H9 (cell line): ENCODE measurements around the gene PAK2. TPM values are rescaled to one million over a fixed set of nuclear protein-coding genes. Genes with fewer than 3 reads are reported as not detected.

Experiments used
- DNase-seq: peaks from one replicate; pipeline ENCODE4 v3.0.0-alpha.2; 2017
- H2AFZ ChIP-seq: one replicate; pipeline ENCODE4 v1.6.1; 2013; ENCODE audit warnings: mild to moderate bottlenecking, low read length, control low read depth, moderate library complexity
- H2AK5ac ChIP-seq: 2 replicates; pipeline ENCODE4 v1.6.1; 2013; ENCODE audit warnings: low read length, control low read depth, mixed read lengths; ENCODE audit not compliant: insufficient read length
- H2BK120ac ChIP-seq: one replicate; pipeline ENCODE4 v1.6.1; 2013; ENCODE audit warnings: low read depth, mild to moderate bottlenecking, low read length, control low read depth, inconsistent platforms; ENCODE audit not compliant: poor library complexity, severe bottlenecking
- H2BK12ac ChIP-seq: 2 replicates; pipeline ENCODE4 v1.6.1; 2013; ENCODE audit warnings: low read length, control low read depth, mixed read lengths, low read depth; ENCODE audit not compliant: insufficient read length
- H2BK15ac ChIP-seq: 2 replicates; pipeline ENCODE4 v1.6.1; 2013; ENCODE audit warnings: low read depth, low read length, control low read depth
- H2BK20ac ChIP-seq: one replicate; pipeline ENCODE4 v1.6.1; 2013; ENCODE audit warnings: low read depth, mild to moderate bottlenecking, low read length, control low read depth, inconsistent platforms; ENCODE audit not compliant: poor library complexity, severe bottlenecking
- H2BK5ac ChIP-seq: 2 replicates; pipeline ENCODE4 v1.6.1; 2013; ENCODE audit warnings: low read length, control low read depth, mixed read lengths; ENCODE audit not compliant: insufficient read length
- H3K14ac ChIP-seq: 2 replicates; pipeline ENCODE4 v1.6.1; 2013; ENCODE audit warnings: low read length, control low read depth; ENCODE audit not compliant: insufficient read depth
- H3K18ac ChIP-seq: 2 replicates; pipeline ENCODE4 v1.6.1; 2013; ENCODE audit warnings: low read depth, mild to moderate bottlenecking, mixed read lengths, low read length, control low read depth; ENCODE audit not compliant: insufficient read length
- H3K23ac ChIP-seq: 2 replicates; pipeline ENCODE4 v1.6.1; 2013; ENCODE audit warnings: low read length, control low read depth, mixed read lengths, low read depth; ENCODE audit not compliant: insufficient read length
- H3K23me2 ChIP-seq: 2 replicates; pipeline ENCODE4 v1.6.1; 2013; ENCODE audit warnings: low read depth, mild to moderate bottlenecking, mixed read lengths, low read length, control low read depth; ENCODE audit not compliant: insufficient read length, poor library complexity, severe bottlenecking
- H3K27ac ChIP-seq: 2 replicates; pipeline ENCODE4 v1.5.1; 2013; ENCODE audit warnings: low read length, control low read depth, mixed read lengths, low read depth; ENCODE audit not compliant: insufficient read length
- H3K27me3 ChIP-seq: 2 replicates; pipeline ENCODE4 v1.6.1; 2013; ENCODE audit warnings: low read length, control low read depth, inconsistent platforms; ENCODE audit not compliant: insufficient read depth
- H3K4ac ChIP-seq: 2 replicates; pipeline ENCODE4 v1.6.1; 2013; ENCODE audit warnings: low read depth, mild to moderate bottlenecking, control low read depth, inconsistent platforms, low read length, moderate library complexity
- H3K4me1 ChIP-seq: 2 replicates; pipeline ENCODE4 v1.6.1; 2013; ENCODE audit warnings: low read length, control low read depth, inconsistent platforms; ENCODE audit not compliant: insufficient read depth
- H3K4me2 ChIP-seq: 2 replicates; pipeline ENCODE4 v1.6.1; 2013; ENCODE audit warnings: low read length, control low read depth, mixed read lengths; ENCODE audit not compliant: insufficient read length, insufficient read depth
- H3K56ac ChIP-seq: 2 replicates; pipeline ENCODE4 v1.6.1; 2013; ENCODE audit warnings: low read depth, mild to moderate bottlenecking, mixed read lengths, low read length, control low read depth; ENCODE audit not compliant: insufficient read length
- H3K79me1 ChIP-seq: 2 replicates; pipeline ENCODE4 v1.6.1; 2013; ENCODE audit warnings: low read depth, mild to moderate bottlenecking, moderate library complexity, low read length, control low read depth, inconsistent platforms; ENCODE audit not compliant: insufficient read depth, poor library complexity, severe bottlenecking
- H3K79me2 ChIP-seq: 2 replicates; pipeline ENCODE4 v1.6.1; 2013; ENCODE audit warnings: low read length, control low read depth, inconsistent platforms; ENCODE audit not compliant: insufficient read depth
- H3K9ac ChIP-seq: 2 replicates; pipeline ENCODE4 v1.6.1; 2013; ENCODE audit warnings: low read length, control low read depth, mixed read lengths; ENCODE audit not compliant: insufficient read length; ENCODE audit errors: extremely low read depth
- H3K9me3 ChIP-seq: one replicate; pipeline ENCODE4 v1.6.1; 2013; ENCODE audit warnings: low read depth, low read length, inconsistent platforms; ENCODE audit not compliant: control insufficient read depth
- H3T11ph ChIP-seq: one replicate; pipeline ENCODE4 v1.6.1; 2013; ENCODE audit warnings: mild to moderate bottlenecking, low read length, control low read depth, inconsistent platforms
- H4K20me1 ChIP-seq: one replicate; pipeline ENCODE4 v1.6.1; 2013; ENCODE audit not compliant: control insufficient read depth, insufficient read length, insufficient read depth
- H4K5ac ChIP-seq: 2 replicates; pipeline ENCODE4 v1.6.1; 2013; ENCODE audit warnings: low read depth, mild to moderate bottlenecking, mixed read lengths, low read length, control low read depth; ENCODE audit not compliant: insufficient read length
- H4K8ac ChIP-seq: replicated peaks from 2 replicates; pipeline ENCODE4 v1.6.1; 2013; ENCODE audit warnings: low read length, control low read depth, mixed read lengths, low read depth; ENCODE audit not compliant: insufficient read length
- H4K91ac ChIP-seq: 2 replicates; pipeline ENCODE4 v1.6.1; 2013; ENCODE audit warnings: low read depth, mild to moderate bottlenecking, moderate library complexity, mixed read lengths, low read length, control low read depth; ENCODE audit not compliant: insufficient read length
- H3K27ac Mint-ChIP-seq, 3 experiments: 2 replicates in 2 of 3; 3 replicates in 1 of 3; pipeline ENCODE4 v1.8.0; 2020 to 2021; ENCODE audit warnings: mixed read lengths in 3 of 3, mild to moderate bottlenecking in 1 of 3, moderate library complexity in 1 of 3
- H3K27me3 Mint-ChIP-seq: 2 replicates; pipeline ENCODE4 v1.8.0; 2021; ENCODE audit warnings: low read depth, mild to moderate bottlenecking, moderate library complexity, mixed read lengths
- H3K36me3 Mint-ChIP-seq, 3 experiments: 2 replicates in 2 of 3; 3 replicates in 1 of 3; pipeline ENCODE4 v1.8.0; 2020 to 2021; ENCODE audit warnings: low read depth in 3 of 3, mixed read lengths in 3 of 3; ENCODE audit not compliant: insufficient read depth in 1 of 3
- H3K4me1 Mint-ChIP-seq, 2 experiments: 2 replicates each; pipeline ENCODE4 v1.8.0; 2020; ENCODE audit warnings: mixed read lengths in 2 of 2
- H3K4me3 Mint-ChIP-seq, 2 experiments: 2 replicates in 1 of 2; 3 replicates in 1 of 2; pipeline ENCODE4 v1.8.0; 2020 to 2021; ENCODE audit warnings: mild to moderate bottlenecking in 2 of 2, mixed read lengths in 2 of 2, moderate library complexity in 1 of 2
- H3K9me3 Mint-ChIP-seq, 2 experiments: 2 replicates in 1 of 2; 3 replicates in 1 of 2; pipeline ENCODE4 v1.8.0; 2020; ENCODE audit warnings: mild to moderate bottlenecking in 2 of 2, mixed read lengths in 2 of 2, moderate library complexity in 1 of 2
- WGBS: extraction: QIAGEN DNeasy Blood & Tissue Kit; methylation state at CpG from one replicate; pipeline ENCODE4 v1.1.7; 2013; ENCODE audit warnings: missing lambda C conversion rate, low lambda C conversion rate, mixed read lengths; ENCODE audit not compliant: insufficient read length; ENCODE audit errors: extremely low coverage; 5-methylcytosine and 5-hydroxymethylcytosine counted together
- total RNA-seq: library from RNA; stranded (reverse); gene quantifications from 2 replicates; pipeline ENCODE4 v1.2.1, GENCODE V29; 2021
- TF ChIP-seq, protein P1 (sequence below): fragments of 200-600 bp; sonication (generic); conservative IDR thresholded peaks from 3 replicates; pipeline ENCODE4 v1.8.0; 2021; ENCODE audit warnings: antibody characterized with exemption, mild to moderate bottlenecking

The PAK2 gene
- total RNA-seq, 1 experiment from 2014 or later, result 65.7 TPM

GRCh38 chr3:196697270-196697669 lies 42.4 kb upstream of the PAK2 start:
- Histone ChIP-seq H3K4me2 (no peak overlapping the region), H3K27me3 (no peaks in the 10 kb centered on the region), H3K56ac (no peak overlapping the region), H3K27ac (no peak overlapping the region), H3K9ac (no peak overlapping the region), H4K20me1 (no peaks in the 10 kb centered on the region), H2BK5ac (no peak overlapping the region), H3T11ph (no peak overlapping the region), H2BK15ac (no peak overlapping the region), H3K23ac (no peak overlapping the region), H3K14ac (no peak overlapping the region), H3K23me2 (no peaks in the 10 kb centered on the region), H3K18ac (no peak overlapping the region), H4K5ac (no peak overlapping the region), H2BK12ac (no peak overlapping the region), H4K91ac (no peak overlapping the region), H2BK120ac (no peak overlapping the region), H3K4me1 (no peaks in the 10 kb centered on the region), H2AK5ac (no peak overlapping the region), H4K8ac (no peak overlapping the region), H3K79me2 (no peaks in the 10 kb centered on the region), H3K9me3 (no peaks in the 10 kb centered on the region), H3K4ac (no peak overlapping the region), H3K79me1 (no peaks in the 10 kb centered on the region), H2BK20ac (no peak overlapping the region), H2AFZ (no peak overlapping the region)
- no peak overlapping the region; a peak in 1 of 5 replicates for H3K4me3 Mint-ChIP-seq
- TF ChIP-seq, protein P1, sequence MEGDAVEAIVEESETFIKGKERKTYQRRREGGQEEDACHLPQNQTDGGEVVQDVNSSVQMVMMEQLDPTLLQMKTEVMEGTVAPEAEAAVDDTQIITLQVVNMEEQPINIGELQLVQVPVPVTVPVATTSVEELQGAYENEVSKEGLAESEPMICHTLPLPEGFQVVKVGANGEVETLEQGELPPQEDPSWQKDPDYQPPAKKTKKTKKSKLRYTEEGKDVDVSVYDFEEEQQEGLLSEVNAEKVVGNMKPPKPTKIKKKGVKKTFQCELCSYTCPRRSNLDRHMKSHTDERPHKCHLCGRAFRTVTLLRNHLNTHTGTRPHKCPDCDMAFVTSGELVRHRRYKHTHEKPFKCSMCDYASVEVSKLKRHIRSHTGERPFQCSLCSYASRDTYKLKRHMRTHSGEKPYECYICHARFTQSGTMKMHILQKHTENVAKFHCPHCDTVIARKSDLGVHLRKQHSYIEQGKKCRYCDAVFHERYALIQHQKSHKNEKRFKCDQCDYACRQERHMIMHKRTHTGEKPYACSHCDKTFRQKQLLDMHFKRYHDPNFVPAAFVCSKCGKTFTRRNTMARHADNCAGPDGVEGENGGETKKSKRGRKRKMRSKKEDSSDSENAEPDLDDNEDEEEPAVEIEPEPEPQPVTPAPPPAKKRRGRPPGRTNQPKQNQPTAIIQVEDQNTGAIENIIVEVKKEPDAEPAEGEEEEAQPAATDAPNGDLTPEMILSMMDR, result no peak
- no peaks in the 10 kb centered on the region for H3K4me1 Mint-ChIP-seq
- H3K9me3 Mint-ChIP-seq, result peaks cover 0 to 2% of the 10 kb centered on the region in 2 experiments; a peak in 1 of 5 replicates
- no peaks in the 10 kb centered on the region for H3K27me3 Mint-ChIP-seq
- DNase-seq, result no peak
- no peaks in the 10 kb centered on the region for H3K36me3 Mint-ChIP-seq
- no CpG with 5 or more reads among the region's 5 CpGs for WGBS
- no peak overlapping the region; a peak in 1 of 7 replicates for H3K27ac Mint-ChIP-seq
